Esophagus mucosa (tissue), 1 donor: ENCODE measurements around the gene EGFR. TPM values are rescaled to one million over a fixed set of nuclear protein-coding genes. Genes with fewer than 3 reads are reported as not detected.
A peak's percentile ranks its signal among the peaks of the same experiment; 100 is the strongest.
"Not testable (repeated sequence)": the region's sequence is repeated elsewhere in the genome, so short reads cannot be mapped to it uniquely, and the experiment has no call there.

Experiments
- ATAC-seq: fragments of 200-7000 bp; cut with Tn5 transposase; one replicate; pipeline ENCODE4 v1.9.1; 2020
- total RNA-seq: library from RNA; stranded (reverse); gene quantifications from one replicate; pipeline ENCODE4 v1.2.4, GENCODE V29; 2023
- donor health status: DM: yes; HTN: yes; CAD: no.

EGFR gene
- total RNA-seq, 1 donor from 2014 or later = 101 TPM

DNA sequence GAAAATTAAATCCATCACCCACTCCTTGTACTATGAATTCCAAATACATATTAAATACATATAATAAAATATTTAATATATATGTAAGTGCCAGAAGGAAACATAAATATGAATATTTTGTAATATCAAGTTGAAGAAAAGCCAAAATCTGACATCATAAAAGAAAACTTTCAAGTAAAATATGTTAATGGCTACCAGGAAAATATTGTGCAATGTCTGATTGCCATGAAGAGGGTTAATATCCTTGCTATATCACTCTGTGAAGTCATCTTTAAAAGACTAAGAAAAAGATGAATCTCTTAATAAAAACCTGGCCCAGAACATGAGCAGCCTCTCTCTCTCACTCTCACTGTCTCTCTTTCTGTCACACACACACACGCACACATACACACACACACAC is 130.2 kb downstream of the EGFR start:
- no peak for ATAC-seq

DNA sequence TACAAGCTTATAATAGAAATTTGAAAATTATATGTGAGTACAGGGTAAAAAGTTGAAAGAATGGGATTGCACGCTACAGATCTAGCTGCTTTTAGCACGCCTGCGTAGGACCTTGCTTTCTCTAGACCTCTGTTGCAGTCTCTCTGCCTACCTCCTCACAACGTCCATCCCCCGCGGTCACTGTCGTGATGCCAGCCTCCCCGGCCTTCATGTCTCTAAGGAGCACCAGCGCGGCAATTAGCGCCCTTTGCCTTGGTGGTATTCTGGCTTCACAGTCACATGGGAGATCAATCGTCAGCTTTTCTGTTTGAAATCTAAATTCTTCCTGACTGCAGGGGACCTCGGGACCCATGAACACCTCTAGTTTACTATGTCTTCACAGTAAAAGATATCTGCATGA is 131.3 kb downstream of the EGFR start:
- ATAC-seq = no peak

DNA sequence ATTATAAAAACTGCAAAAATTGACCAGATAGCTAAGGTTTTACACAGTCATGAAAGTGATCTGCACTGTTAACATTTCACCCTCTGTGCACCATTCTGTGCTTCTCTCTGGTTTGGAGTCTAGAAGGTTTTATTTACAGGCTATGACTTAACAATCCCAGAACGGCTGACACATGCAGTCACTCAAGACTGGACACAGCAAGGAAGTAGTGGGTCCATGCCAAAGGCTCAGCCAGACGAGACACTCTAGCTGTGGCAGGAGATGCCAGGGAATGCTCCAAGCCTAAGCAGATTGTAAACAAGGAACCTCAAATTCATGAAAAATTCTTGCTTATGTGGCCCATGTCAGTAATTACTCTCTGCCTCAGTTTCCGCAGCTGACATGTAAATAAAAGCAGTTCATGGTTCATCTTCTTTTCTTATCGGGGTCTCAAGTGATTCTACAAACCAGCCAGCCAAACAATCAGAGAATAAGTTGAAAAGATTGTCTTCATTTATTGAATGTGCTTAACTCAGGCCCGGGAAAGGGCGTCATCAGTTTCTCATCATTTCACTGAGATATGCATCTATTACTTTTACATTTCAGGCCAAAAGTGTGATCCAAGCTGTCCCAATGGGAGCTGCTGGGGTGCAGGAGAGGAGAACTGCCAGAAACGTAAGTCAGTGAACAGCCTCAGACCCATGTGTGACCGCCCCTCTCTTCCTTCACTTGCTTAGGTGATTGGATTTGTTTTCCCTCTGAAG is 132.1 kb downstream of the EGFR start:
- no peak for ATAC-seq

DNA sequence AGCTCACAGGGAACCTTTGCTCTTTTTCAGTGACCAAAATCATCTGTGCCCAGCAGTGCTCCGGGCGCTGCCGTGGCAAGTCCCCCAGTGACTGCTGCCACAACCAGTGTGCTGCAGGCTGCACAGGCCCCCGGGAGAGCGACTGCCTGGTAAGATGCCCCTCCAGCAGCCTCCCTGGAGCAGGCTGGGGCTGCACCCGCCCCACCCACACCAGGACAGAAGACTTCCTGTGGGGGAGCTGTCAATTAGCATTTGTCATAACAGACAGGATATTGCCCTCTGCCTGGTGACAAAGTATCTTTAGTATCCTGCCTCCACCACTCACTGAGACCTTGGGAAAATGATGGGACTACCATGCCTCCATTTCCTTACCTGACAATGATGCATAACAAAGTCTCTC is 133.7 kb downstream of the EGFR start:
- ATAC-seq = no peak

DNA sequence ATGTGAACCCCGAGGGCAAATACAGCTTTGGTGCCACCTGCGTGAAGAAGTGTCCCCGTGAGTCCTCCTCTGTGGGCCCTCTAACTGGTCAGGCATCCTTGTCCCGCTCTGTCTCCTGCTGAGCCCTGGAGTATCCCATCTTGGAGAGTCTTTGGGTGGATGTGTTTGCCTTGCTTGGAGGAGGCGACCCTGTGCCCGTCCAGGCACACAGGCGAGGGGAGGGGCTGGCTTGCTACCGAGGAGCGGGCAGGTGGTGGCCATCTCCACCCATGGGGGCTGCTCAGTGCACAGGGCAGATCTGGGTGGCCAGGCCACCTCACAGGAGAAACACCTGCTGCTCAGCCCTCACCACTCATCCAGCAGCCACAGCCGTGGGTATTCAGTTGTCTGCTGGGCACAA is 135.3 kb downstream of the EGFR start:
- peak; percentile 24 for ATAC-seq

DNA sequence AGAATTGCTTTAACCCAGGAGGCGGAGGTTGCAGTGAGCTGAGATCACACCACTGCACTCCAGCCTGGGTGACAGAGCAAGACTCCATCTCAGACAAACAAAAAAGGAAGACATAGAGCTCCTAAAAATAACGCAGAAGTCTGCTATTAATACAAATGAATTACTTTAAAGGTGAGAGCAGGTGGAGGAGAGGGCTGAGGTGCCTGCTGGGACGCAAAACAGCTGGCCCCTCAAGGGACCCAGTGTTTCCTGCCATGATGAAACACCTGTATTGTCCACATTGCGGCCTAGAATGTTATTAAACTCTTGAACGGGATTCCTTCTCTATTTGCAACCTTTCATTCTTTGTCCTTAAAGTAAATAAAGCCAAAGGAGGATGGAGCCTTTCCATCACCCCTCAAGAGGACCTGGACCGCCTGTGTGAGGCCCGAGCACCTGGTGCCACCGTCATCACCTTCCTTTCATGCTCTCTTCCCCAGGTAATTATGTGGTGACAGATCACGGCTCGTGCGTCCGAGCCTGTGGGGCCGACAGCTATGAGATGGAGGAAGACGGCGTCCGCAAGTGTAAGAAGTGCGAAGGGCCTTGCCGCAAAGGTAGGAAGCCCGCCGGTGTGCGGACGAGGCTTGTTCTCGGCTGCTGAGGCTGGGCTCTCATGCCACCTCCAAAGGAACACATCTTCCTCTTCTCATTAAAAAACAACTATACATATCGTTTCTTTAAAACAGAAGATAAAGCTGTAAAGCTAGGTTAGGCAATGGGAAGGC is 136.7 kb downstream of the EGFR start:
- ATAC-seq = no peak

DNA sequence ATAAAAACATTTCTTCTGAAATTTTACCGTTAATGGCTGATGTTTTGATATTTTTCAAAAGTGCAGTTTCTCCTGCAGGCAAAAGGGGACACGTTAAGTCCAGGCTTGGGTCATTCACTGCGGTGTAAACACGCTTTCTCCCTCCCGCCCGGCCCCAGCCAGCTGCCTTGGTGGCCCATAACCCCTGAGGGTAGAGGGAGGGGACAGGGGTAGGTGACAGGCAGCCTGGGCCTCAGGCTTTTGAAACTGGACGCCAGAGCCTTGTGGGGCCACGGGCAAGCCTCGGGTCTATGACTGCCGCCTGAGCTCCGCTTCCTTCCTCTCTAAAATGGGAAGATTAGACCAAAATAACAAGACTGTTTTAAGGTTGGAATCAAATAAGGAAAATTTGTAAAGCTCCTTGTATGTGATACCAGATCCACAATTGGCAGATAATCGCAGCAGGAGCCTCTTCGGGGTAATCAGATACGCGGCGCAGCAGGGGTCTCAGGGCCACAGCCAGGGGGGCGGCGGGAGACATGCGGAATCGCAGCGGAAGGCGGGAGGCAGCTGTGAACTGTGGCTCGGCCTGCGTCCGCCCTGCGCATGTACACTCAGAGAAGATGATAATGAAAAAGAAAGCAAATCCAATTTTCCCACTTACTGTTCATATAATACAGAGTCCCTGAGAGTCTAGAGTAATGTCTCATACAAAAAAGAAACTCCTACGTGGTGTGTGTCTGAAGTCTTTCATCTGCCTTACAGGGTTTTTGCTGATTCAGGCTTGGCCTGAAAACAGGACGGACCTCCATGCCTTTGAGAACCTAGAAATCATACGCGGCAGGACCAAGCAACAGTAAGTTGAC is 138.3 kb downstream of the EGFR start:
- no peak for ATAC-seq

DNA sequence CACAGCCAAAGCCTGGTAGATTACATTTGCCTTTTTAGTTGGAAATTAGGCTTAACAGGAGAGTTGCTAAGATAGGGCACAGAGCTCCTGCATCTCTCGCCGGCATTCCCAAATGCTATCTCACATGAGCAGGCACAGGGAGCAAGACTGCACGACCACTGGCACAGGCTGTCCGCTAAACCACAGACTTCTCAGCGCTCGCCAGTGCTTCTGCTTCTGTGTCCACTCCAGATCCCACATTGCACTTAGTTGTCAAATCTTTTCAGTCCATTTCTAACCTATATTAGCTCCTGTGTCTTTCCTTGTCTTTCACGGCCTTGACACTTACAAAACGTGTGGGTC is 138.9 kb downstream of the EGFR start:
- no peak for ATAC-seq

DNA sequence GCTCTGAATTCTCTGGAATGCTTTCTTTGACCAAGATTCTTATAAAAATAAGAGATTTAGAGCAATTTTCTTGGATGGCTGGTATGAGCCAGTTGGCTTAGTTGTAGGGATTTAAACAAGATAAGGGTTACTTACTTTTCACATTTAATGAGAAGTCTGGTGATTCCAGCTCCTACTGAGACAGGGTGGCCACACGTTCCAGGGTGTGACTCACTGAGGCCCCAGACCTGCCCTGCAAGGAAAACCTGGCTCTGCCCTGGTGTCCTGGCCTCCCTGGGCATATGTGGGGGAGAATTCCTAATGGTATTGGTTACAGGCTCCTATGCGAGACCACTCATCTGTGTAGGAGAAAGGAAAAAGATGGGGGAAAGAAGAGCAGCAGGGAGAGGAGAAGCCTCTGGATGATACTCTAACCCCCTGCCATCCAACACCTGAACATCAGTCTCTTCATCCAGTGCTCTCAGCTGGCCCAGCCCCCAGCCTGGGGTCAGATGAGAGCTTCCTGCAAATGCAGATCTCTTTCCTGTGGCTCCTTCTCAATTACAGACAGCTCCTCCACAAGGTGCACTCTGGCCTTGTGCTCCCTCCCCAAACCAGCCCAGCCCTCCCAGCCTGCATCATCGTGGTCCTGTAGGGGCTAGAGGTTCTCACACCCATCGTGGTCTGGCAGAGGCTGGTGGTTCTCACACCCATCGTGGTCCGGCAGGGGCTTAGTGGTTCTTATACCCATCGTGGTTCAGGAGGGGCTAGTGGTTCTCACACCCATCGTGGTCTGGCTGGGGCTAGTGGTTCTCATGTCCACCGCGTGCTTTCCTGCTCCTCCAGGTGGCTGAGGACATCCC is 139.9 kb downstream of the EGFR start:
- ATAC-seq = peak; percentile 36

DNA sequence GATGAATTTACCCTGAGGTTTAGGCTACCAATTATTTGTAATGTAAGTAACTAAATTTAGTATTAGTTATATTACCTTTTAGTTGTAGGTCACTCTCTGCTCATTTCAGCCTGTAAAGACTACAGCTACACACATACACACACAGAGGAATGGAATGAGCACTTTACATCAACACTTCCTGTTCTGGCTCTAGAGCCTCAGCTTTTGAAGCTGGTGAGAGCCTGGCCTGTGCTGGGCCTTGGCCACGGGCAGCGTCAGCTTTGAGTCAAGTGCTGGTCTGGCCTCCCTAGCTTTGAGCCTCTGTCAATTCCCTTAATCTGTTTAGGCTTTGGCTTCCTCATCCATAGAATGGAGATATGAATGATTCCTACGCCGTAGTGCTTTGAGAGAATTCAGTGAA is 141.7 kb downstream of the EGFR start:
- no peak for ATAC-seq

DNA sequence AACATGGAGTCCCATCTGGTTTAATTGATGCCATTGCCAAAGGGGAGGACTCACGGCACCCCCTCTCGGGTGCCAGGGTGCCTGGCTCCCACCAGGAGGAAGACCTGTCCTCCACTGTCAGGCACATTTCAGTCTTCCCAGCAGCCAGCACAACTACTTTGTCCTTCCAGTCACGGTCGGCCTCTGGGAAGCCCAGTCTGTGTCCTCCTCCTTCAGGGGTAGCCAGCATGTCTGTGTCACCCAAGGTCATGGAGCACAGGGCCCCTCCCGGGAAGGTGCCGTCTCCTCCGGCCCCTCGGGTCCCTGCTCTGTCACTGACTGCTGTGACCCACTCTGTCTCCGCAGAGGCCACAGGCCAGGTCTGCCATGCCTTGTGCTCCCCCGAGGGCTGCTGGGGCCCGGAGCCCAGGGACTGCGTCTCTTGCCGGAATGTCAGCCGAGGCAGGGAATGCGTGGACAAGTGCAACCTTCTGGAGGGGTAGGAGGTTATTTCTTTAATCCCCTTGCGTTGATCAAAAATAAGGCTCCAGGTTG is 142.4 kb downstream of the EGFR start:
- ATAC-seq = no peak

DNA sequence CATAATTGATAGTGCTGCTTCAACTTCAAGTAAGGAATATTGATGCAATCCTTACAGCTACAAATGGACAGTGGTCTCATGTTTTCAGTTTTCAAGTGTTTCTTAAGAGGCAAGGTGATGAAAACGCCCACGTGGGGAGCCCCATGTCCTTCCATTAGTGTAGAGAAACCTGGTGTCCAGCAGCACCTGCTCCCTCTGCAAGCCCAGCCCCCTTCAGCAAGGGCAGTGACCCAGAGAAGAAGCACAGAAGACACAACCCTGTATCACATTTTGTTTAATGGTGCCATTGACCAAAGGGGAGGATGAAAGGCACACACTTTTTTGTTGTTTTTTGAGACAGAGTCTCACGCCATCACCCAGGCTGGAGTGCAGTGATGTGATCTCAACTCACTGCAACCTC is 143.7 kb downstream of the EGFR start:
- no peak for ATAC-seq

DNA sequence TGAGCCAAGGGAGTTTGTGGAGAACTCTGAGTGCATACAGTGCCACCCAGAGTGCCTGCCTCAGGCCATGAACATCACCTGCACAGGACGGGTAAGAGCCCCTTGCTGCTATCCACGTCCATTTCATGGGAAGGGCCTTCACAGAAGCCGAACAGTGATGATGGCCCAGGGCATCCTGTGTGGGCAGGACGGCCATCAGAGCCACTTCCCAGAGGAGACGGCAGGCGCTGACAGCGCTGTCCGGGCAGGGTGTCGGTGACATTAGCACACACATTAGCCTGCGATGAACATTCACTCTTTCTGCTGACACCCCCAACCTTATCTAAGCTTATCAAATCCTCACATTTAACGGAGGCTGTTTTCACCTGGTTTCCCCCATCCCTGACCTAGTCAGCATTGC is 144.9 kb downstream of the EGFR start:
- ATAC-seq = no peak

DNA sequence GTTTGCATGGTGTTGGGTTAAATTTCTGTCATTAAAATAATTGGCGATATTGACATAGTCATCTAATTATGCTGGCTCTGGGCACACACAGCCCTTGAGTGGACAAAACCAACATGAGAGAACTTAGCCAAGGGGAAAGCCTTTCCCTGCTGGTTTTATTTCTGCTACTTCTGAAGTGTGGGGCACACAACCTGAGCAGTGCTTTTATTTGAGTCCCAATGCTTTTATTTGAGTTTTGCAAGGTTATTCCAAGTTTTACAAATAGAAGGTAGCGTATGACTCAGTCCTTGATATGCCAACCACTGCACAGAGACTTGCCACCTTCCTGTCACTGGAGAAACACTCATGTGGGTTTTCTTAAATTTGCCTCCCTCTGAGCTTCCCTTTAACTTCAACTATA is 145.7 kb downstream of the EGFR start:
- ATAC-seq = no peak

DNA sequence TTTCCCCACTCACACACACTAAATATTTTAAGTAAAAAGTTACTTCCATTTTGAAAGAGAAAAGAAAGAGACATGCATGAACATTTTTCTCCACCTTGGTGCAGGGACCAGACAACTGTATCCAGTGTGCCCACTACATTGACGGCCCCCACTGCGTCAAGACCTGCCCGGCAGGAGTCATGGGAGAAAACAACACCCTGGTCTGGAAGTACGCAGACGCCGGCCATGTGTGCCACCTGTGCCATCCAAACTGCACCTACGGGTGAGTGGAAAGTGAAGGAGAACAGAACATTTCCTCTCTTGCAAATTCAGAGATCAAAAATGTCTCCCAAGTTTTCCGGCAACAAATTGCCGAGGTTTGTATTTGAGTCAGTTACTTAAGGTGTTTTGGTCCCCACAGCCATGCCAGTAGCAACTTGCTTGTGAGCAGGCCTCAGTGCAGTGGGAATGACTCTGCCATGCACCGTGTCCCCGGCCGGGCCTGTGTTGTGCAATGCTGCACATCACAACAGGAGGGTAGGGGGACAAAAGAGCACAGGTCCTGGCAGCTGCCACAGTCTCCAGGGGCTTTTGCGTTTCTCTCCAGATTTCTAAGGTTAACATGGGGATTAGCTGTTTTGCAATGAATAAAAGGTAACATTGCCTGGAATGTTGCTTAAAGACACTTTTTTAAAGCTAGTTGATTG is 146.5 kb downstream of the EGFR start:
- ATAC-seq = no peak

DNA sequence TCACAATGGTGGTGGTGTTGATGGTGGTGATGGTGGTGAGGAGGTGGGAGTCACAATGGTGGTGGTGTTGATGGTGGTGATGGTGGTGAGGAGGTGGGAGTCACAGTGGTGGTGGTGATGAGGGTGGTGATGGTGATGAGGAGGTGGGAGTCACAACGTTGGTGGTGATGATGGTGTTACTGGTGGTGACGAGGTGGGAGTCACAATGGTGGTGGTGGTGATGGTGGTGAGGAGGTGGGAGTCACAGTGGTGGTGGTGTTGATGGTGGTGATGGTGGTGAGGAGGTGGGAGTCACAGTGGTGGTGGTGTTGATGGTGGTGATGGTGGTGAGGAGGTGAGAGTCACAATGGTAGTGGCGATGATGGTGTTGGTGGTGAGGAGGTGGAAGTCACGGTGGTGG is 148.5 kb downstream of the EGFR start:
- not testable (repeated sequence) for ATAC-seq

DNA sequence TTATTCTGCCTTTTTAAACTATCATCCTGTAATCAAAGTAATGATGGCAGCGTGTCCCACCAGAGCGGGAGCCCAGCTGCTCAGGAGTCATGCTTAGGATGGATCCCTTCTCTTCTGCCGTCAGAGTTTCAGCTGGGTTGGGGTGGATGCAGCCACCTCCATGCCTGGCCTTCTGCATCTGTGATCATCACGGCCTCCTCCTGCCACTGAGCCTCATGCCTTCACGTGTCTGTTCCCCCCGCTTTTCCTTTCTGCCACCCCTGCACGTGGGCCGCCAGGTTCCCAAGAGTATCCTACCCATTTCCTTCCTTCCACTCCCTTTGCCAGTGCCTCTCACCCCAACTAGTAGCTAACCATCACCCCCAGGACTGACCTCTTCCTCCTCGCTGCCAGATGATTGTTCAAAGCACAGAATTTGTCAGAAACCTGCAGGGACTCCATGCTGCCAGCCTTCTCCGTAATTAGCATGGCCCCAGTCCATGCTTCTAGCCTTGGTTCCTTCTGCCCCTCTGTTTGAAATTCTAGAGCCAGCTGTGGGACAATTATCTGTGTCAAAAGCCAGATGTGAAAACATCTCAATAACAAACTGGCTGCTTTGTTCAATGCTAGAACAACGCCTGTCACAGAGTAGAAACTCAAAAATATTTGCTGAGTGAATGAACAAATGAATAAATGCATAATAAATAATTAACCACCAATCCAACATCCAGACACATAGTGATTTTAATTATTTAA is 151.7 kb downstream of the EGFR start:
- no peak for ATAC-seq

DNA sequence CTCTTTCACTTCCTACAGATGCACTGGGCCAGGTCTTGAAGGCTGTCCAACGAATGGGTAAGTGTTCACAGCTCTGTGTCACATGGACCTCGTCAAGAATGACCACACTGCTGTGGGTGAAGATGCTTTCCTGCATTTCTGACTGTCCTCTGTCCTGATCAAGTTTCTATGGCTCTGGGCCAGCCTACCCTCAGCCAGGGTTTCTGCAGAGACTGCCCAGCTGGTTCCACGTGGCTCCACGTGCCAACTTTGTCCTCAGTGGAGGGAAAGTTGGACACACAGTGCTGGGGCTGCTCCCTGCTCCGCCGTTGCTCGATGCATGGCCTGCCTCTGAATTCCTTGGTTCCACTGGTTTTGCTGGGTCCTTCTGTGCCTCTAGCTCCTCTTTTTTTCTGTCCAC is 152.3 kb downstream of the EGFR start:
- no peak for ATAC-seq

DNA sequence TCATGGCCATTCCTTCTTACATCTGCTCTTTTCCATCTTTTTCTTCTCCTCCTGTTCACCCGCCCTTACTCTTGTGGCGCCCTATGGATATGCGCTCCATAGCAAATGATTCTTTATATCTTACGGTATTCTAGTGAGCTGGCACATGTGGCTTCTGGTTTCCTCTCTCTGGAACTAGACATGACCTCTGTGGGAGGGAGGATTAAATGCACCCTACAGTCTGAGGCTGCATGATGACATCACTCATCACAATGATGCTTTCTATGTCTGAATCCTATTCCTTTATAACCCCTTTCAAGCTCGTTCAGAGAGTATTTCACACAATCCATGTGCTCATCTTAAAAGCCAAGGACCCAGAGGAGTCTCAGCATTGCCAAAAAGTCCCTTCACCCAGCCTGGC is 153.3 kb downstream of the EGFR start:
- no peak for ATAC-seq

DNA sequence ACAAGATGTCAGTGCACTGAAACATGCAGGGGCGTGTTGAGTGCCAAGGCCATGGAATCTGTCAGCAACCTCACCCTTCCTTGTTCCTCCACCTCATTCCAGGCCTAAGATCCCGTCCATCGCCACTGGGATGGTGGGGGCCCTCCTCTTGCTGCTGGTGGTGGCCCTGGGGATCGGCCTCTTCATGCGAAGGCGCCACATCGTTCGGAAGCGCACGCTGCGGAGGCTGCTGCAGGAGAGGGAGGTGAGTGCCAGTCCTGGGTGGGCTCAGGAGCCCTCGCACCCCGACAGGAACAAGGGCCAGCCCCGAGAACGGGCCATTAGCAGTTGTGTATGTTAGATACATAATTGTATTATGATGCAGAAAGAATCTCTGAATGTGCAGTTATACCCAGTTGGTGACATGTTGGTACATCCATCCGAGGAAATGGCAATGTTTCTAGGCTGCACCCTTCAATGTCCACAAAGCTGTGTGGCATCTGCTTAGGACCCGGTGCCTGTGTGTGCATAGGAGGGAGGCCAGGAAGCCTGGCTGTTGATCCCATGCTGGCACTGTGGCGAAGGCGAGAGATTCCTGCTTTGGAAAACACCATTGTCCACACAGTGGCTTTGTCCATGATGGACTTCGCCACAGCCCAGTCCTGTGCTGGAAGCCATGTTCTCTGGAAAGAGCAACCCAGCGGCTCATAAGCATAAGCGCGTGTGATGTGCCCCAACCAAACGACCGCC is 154.2 kb downstream of the EGFR start:
- ATAC-seq = no peak
